Neural cell (in vitro differentiated cells): ENCODE results near the gene ITPK1. TPM values are rescaled to one million over a fixed set of nuclear protein-coding genes. Genes with fewer than 3 reads are reported as not detected.

Source experiments
- H2AFZ ChIP-seq: fragments of 200-600, 300-800 bp; sonication (generic), shearing (Covaris generic); 2 replicates; pipeline ENCODE4 v1.6.0; 2014; ENCODE audit warnings: low read depth, mild to moderate bottlenecking, antibody characterized with exemption, low read length, moderate library complexity
- H3F3A ChIP-seq: fragments of 200-600 bp; shearing (Covaris generic); 2 replicates; pipeline ENCODE4 v1.6.1; 2016; ENCODE audit warnings: mild to moderate bottlenecking, moderate library complexity, mixed read lengths, antibody characterized with exemption, low read length; ENCODE audit not compliant: insufficient read depth, poor library complexity, severe bottlenecking
- H3K27ac ChIP-seq: fragments of 200-600, 300-800 bp; sonication (generic), shearing (Covaris generic); 2 replicates; pipeline ENCODE4 v1.5.1; 2014; ENCODE audit warnings: mild to moderate bottlenecking, low read length, moderate library complexity
- H3K27me3 ChIP-seq: fragments of 300-800, 200-600 bp; sonication (generic), shearing (Covaris generic); 2 replicates; pipeline ENCODE4 v1.6.0; 2014; ENCODE audit warnings: mild to moderate bottlenecking, low read depth, low read length, moderate library complexity; ENCODE audit not compliant: insufficient read depth
- H3K36me3 ChIP-seq: fragments of 300-800, 200-600 bp; sonication (generic), shearing (Covaris generic); 2 replicates; pipeline ENCODE4 v1.5.1; 2014; ENCODE audit warnings: mild to moderate bottlenecking, antibody characterized with exemption, low read length, moderate library complexity; ENCODE audit not compliant: insufficient read depth
- H3K4me2 ChIP-seq: fragments of 300-800, 200-600 bp; sonication (generic), shearing (Covaris generic); 2 replicates; pipeline ENCODE4 v1.6.0; 2014; ENCODE audit warnings: mild to moderate bottlenecking, low read length
- H3K4me3 ChIP-seq: fragments of 300-800, 200-600 bp; sonication (generic), shearing (Covaris generic); 2 replicates; pipeline ENCODE4 v1.5.1; 2014; ENCODE audit warnings: mild to moderate bottlenecking, low read length, moderate library complexity
- H3K79me2 ChIP-seq: fragments of 200-600 bp; shearing (Covaris generic); replicated peaks from 2 replicates; pipeline ENCODE4 v1.6.0; 2014; ENCODE audit warnings: mild to moderate bottlenecking, low read length, moderate library complexity; ENCODE audit not compliant: insufficient read depth
- H3K9ac ChIP-seq: fragments of 300-800, 200-600 bp; sonication (generic), shearing (Covaris generic); 2 replicates; pipeline ENCODE4 v1.6.1; 2016; ENCODE audit warnings: mild to moderate bottlenecking, low read length, mixed read lengths
- H3K9me2 ChIP-seq: fragments of 200-600 bp; shearing (Covaris generic); 2 replicates; pipeline ENCODE4 v1.6.1; 2016; ENCODE audit warnings: mild to moderate bottlenecking, low read length, mixed read lengths; ENCODE audit not compliant: insufficient read depth
- H3K9me3 ChIP-seq: fragments of 200-600, 300-800 bp; sonication (generic), shearing (Covaris generic); 2 replicates; pipeline ENCODE4 v1.6.1; 2016; ENCODE audit warnings: mild to moderate bottlenecking, mixed run types, low read length, moderate library complexity, mixed read lengths
- H4K20me1 ChIP-seq: fragments of 200-600 bp; shearing (Covaris generic); 2 replicates; pipeline ENCODE4 v1.6.1; 2016; ENCODE audit warnings: mild to moderate bottlenecking, mixed run types; ENCODE audit not compliant: insufficient read depth
- EP300 ChIP-seq: fragments of 450-650 bp; conservative IDR thresholded peaks from 2 replicates; pipeline ENCODE4 v1.6.1; 2014; ENCODE audit warnings: antibody characterized with exemption, mild to moderate bottlenecking, moderate library complexity; ENCODE audit not compliant: poor library complexity, severe bottlenecking
- EZH2 ChIP-seq: fragments of 200-600, 300-800 bp; shearing (Covaris generic), sonication (generic); IDR thresholded peaks from 2 replicates; pipeline ENCODE4 v1.6.1; 2014; ENCODE audit warnings: antibody characterized with exemption, low read length, borderline replicate concordance, mild to moderate bottlenecking; ENCODE audit not compliant: insufficient read depth, poor library complexity, severe bottlenecking
- MXI1 ChIP-seq: fragments of 450-650 bp; conservative IDR thresholded peaks from 2 replicates; pipeline ENCODE4 v1.6.1; 2014; ENCODE audit warnings: antibody characterized with exemption, mild to moderate bottlenecking; ENCODE audit not compliant: poor library complexity, severe bottlenecking
- POLR2AphosphoS5 ChIP-seq: IDR thresholded peaks from 2 replicates; pipeline ENCODE4 v1.6.1; 2012
- RAD21 ChIP-seq: fragments of 450-650 bp; conservative IDR thresholded peaks from 2 replicates; pipeline ENCODE4 v1.6.1; 2014; ENCODE audit warnings: antibody characterized with exemption, mild to moderate bottlenecking, moderate library complexity
- SMC3 ChIP-seq: fragments of 450-650 bp; conservative IDR thresholded peaks from 2 replicates; pipeline ENCODE4 v1.6.1; 2014; ENCODE audit warnings: antibody characterized with exemption, mild to moderate bottlenecking, moderate library complexity; ENCODE audit not compliant: poor library complexity
- TAF1 ChIP-seq: IDR thresholded peaks from 2 replicates; pipeline ENCODE4 v1.6.1; 2012; ENCODE audit warnings: low read depth
- polyA plus RNA-seq: library from polyadenylated mRNA; depleted of rRNA; stranded (reverse); fragments of >200 nt; gene quantifications from 2 replicates; pipeline ENCODE4 v1.2.3, GENCODE V29; 2014
- TF ChIP-seq, protein P1 (sequence below): IDR thresholded peaks from 2 replicates; pipeline ENCODE4 v1.6.1; 2012; ENCODE audit warnings: borderline replicate concordance
- TF ChIP-seq, protein P2 (sequence below): fragments of 450-650 bp; IDR thresholded peaks from 2 replicates; pipeline ENCODE4 v1.5.1; 2014; ENCODE audit warnings: antibody characterized with exemption, mild to moderate bottlenecking, moderate library complexity; ENCODE audit not compliant: poor library complexity, severe bottlenecking

ITPK1 gene
- polyA plus RNA-seq, 1 donor from 2014 or later = 65.0 TPM

DNA sequence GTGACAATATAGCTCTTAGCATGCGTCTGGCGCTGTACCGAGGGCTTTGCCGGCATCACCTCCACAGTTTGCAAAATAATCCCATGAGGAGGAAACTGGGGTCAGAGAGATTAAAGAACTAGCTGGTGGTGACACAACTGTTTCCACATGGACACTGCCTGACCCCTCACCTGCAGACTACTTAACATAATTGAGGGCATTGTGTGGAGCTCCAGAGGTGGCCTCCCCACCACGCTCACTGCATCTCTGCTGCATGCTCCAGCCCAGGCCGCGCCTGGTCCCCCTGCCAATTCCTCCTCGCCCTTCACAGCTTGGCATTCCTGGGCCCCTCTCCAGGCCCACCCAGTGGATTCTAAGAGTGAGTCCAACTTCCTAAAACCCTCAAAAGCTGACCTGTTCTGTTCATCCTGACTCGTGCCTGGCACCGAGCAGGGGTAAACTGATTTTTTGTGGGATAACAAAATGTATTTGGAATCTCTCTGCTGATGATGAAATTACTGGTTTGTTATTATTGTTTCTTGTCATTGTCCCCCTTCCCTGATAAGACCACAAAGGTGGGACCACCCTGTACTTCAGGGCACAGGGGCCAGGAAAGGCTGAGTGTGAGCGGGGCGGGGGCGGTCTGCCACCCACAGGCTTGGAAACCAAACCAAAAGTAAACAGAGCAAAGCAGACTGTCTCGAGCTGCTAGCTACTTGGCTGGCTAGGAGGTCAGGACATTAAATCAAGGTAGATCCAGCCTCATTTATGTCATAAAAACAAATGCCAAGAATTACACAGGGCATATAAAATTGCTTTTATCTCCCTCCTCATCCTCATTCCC is 152.2 kb downstream of the ITPK1 start:
- no peaks in the 10 kb centered on the region for H3K27me3 ChIP-seq
- no peaks in the 10 kb centered on the region for H3K79me2 ChIP-seq
- TF ChIP-seq POLR2AphosphoS5 (no peak), EZH2 (no peak), SMC3 (no peak), RAD21 (no peak), EP300 (no peak), TAF1 (no peak), MXI1 (no peak)
- TF ChIP-seq, protein P1, sequence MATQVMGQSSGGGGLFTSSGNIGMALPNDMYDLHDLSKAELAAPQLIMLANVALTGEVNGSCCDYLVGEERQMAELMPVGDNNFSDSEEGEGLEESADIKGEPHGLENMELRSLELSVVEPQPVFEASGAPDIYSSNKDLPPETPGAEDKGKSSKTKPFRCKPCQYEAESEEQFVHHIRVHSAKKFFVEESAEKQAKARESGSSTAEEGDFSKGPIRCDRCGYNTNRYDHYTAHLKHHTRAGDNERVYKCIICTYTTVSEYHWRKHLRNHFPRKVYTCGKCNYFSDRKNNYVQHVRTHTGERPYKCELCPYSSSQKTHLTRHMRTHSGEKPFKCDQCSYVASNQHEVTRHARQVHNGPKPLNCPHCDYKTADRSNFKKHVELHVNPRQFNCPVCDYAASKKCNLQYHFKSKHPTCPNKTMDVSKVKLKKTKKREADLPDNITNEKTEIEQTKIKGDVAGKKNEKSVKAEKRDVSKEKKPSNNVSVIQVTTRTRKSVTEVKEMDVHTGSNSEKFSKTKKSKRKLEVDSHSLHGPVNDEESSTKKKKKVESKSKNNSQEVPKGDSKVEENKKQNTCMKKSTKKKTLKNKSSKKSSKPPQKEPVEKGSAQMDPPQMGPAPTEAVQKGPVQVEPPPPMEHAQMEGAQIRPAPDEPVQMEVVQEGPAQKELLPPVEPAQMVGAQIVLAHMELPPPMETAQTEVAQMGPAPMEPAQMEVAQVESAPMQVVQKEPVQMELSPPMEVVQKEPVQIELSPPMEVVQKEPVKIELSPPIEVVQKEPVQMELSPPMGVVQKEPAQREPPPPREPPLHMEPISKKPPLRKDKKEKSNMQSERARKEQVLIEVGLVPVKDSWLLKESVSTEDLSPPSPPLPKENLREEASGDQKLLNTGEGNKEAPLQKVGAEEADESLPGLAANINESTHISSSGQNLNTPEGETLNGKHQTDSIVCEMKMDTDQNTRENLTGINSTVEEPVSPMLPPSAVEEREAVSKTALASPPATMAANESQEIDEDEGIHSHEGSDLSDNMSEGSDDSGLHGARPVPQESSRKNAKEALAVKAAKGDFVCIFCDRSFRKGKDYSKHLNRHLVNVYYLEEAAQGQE = no peak
- TF ChIP-seq, protein P2, sequence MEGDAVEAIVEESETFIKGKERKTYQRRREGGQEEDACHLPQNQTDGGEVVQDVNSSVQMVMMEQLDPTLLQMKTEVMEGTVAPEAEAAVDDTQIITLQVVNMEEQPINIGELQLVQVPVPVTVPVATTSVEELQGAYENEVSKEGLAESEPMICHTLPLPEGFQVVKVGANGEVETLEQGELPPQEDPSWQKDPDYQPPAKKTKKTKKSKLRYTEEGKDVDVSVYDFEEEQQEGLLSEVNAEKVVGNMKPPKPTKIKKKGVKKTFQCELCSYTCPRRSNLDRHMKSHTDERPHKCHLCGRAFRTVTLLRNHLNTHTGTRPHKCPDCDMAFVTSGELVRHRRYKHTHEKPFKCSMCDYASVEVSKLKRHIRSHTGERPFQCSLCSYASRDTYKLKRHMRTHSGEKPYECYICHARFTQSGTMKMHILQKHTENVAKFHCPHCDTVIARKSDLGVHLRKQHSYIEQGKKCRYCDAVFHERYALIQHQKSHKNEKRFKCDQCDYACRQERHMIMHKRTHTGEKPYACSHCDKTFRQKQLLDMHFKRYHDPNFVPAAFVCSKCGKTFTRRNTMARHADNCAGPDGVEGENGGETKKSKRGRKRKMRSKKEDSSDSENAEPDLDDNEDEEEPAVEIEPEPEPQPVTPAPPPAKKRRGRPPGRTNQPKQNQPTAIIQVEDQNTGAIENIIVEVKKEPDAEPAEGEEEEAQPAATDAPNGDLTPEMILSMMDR = no peak
- no peaks in the 10 kb centered on the region for H3F3A ChIP-seq
- H3K36me3 ChIP-seq = no peaks in the 10 kb centered on the region
- no peak overlapping the region for H3K4me2 ChIP-seq
- H3K9ac ChIP-seq = no peak overlapping the region
- no peaks in the 10 kb centered on the region for H4K20me1 ChIP-seq
- H3K9me2 ChIP-seq = no peaks in the 10 kb centered on the region
- H3K27ac ChIP-seq = no peak overlapping the region
- H3K9me3 ChIP-seq = no peaks in the 10 kb centered on the region
- H2AFZ ChIP-seq = no peak overlapping the region
- H3K4me3 ChIP-seq = no peak overlapping the region

DNA sequence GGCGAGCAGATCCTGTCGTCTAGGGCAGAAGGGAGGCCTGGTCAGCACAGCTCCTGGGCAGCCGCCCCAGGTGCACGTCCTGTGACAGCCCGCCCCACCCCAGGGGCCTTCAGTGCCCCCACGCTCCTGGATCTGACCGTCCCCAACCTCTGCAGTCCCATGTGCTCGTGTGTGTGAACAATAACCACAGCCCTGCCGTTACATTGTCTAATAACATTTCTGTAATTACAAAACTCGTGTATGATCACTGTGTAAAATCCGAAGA is 153.0 kb downstream of the ITPK1 start:
- Histone ChIP-seq H3K9me2 (no peaks in the 10 kb centered on the region), H3K79me2 (no peaks in the 10 kb centered on the region), H3K27ac (no peak overlapping the region), H2AFZ (no peak overlapping the region), H3K4me3 (no peak overlapping the region), H4K20me1 (no peaks in the 10 kb centered on the region), H3K9ac (no peak overlapping the region), H3K4me2 (no peak overlapping the region), H3F3A (no peaks in the 10 kb centered on the region), H3K27me3 (no peaks in the 10 kb centered on the region), H3K36me3 (peaks cover 2% of the 10 kb centered on the region), H3K9me3 (no peaks in the 10 kb centered on the region)
- TF ChIP-seq POLR2AphosphoS5 = no peak
- TF ChIP-seq, protein P1 = no peak
- no peak for TF ChIP-seq SMC3
- TF ChIP-seq MXI1 = no peak
- no peak for TF ChIP-seq RAD21
- no peak for TF ChIP-seq TAF1
- no peak for TF ChIP-seq EP300
- TF ChIP-seq, protein P2 = no peak
- no peak for TF ChIP-seq EZH2
